ENCODE measurements around the gene DDX23.

DNA sequence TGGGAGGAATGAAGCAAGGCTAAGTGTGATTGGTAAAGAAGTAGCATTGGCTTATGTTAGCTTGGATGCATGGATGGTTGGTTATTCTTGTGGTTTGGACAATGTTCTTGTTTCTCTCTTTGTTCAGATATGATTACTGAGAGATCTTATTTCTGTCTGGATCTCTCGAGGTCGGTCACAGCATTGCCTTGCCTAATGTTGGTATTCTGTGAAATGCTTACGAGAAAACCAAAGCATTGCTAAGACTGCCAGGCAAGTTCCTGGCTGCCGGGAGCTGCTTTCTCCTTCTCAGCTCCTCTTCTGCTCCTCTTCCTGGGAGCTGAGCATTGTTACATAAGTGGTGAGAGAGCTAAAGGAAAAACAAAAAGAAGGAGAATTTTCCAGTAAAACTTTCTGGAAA, 21.1 kb upstream of the DDX23 start:
- TF ChIP-seq, protein P1, sequence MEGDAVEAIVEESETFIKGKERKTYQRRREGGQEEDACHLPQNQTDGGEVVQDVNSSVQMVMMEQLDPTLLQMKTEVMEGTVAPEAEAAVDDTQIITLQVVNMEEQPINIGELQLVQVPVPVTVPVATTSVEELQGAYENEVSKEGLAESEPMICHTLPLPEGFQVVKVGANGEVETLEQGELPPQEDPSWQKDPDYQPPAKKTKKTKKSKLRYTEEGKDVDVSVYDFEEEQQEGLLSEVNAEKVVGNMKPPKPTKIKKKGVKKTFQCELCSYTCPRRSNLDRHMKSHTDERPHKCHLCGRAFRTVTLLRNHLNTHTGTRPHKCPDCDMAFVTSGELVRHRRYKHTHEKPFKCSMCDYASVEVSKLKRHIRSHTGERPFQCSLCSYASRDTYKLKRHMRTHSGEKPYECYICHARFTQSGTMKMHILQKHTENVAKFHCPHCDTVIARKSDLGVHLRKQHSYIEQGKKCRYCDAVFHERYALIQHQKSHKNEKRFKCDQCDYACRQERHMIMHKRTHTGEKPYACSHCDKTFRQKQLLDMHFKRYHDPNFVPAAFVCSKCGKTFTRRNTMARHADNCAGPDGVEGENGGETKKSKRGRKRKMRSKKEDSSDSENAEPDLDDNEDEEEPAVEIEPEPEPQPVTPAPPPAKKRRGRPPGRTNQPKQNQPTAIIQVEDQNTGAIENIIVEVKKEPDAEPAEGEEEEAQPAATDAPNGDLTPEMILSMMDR (IDR thresholded peaks at IDR 0.05) = no peak
- TF ChIP-seq POLR2AphosphoS5 (IDR thresholded peaks at IDR 0.05; ENCODE audit: low read depth, low read length) = no peak
- TF ChIP-seq TCF7L2 (IDR thresholded peaks at IDR 0.05; ENCODE audit: low read depth, low read length) = no peak
- TF ChIP-seq SIN3A (IDR thresholded peaks at IDR 0.05; ENCODE audit: borderline replicate concordance, insufficient read depth, low read depth, low read length) = no peak
